Raji (cell line): ENCODE data around the gene PLPP4.

Source experiments
- POLR2A ChIP-seq: IDR thresholded peaks from 2 replicates; pipeline ENCODE4 v1.6.1; 2011; ENCODE audit warnings: low read depth, low read length, control low read depth; ENCODE audit not compliant: insufficient read depth

Gene PLPP4

DNA sequence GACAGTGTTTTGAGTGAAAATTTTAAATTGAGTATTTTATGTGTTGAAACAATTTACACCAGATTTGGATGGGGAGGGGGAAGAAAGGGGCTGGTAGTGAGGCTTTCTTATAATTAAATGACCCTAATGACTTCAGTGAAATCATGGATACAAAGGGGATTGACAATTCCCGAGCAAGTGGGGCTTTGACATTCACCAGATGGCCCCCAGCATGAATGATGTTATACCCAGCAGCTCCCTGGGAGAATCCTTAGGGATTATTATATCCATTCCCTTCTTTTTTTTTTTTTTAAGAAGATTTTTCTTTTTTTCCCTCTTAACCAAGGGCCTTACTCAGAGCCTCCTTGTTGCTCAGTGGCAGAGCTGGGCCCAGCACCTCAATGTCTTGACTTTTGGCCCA is 17.9 kb downstream of the PLPP4 start:
- no peak for TF ChIP-seq POLR2A

DNA sequence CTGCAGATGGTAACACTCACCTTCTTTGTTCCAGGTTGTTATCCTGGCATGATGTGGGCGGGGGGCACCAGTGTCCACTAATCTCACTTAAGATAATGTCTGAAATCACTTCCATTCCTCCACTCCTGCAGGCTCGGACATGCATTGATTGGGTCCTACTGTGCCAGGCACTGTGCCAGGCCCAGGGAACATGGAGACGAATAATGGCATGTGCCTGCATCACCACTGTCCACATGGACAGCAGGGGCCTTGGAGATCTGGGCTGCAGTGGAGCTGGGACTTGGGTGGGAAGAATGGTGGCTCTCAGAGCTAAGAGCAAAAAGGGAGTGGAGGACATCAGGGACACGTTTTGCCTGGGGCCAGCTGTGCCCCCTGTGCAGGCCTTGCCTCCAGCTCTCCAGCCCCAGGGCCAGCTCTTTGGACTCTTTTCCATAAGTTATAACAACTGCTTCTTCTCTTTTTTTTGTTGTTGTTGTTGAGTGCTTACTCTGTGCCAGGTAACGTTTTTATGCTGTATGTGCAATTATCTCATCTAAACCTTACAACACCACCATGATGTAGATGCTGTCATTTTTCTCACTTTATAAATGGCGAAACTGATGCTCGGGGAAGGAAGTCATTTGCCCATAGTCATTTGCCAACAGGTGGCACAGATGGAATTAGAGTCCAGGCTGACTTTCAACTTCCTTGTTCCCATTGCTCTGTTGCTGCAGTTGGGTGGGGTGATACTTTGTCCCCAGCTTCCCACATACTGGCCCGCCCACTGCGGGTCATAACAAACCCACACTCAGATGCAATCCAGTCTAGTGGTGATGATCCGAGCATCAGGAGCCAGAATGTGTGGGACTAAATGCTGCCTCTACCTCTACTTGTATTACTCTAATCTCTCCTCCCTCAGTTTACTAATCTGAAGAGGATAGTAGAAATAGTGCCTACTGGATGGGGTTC is 19.1 kb downstream of the PLPP4 start:
- TF ChIP-seq POLR2A, result no peak

DNA sequence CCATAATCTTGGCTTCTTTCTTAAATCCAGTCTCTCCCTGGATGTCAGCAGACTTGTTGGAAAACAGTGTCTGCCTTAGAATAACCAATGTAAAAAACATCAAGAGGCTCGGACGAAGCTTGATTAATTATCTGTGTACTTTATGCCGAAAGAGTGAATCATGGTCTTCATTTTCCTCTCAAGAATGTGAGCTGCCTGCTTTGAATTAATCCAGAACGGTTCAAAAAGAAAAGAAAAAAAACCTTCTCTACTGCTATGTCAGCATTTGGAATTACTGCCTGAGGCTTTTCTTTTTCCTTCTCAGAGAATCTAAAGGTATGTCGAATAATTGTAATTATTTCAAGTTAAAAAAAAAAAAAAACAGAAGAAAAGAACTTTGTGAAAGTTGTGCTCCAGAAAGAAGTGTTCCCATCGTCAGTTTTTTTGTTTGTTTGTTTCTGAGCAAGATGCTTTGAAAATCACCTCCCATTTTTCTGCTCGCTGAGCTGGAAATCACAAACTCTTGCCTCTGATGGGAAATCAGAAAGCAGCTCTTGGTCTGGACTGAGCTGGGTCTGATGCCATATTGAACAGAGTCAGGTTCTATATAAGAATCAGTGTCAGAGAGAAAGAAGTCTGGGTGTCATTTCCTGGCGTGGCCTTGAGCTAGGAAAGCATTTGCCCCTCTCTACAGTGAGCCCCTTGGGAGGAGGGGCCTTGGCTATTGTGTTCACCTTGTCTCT is 20.2 kb downstream of the PLPP4 start:
- no peak for TF ChIP-seq POLR2A

DNA sequence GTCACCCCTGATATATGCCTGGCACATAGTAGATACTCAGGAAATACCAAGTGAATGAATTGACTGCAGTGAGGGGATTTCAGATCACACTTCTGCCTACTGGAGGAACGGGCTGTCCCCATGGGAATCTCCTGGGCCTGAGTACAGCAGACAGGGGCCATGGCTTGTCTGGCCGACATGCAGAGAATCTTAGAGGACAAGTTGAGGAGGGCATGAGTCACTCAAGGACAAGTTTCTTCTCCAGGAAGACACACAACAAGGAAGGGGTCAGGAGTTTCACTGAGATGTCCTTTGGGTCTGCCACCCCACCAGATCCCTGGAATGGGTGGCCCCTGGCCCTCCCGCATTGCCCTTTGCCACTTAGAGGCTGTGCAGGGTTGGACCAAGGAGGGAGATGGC is 20.7 kb downstream of the PLPP4 start:
- TF ChIP-seq POLR2A, result no peak

DNA sequence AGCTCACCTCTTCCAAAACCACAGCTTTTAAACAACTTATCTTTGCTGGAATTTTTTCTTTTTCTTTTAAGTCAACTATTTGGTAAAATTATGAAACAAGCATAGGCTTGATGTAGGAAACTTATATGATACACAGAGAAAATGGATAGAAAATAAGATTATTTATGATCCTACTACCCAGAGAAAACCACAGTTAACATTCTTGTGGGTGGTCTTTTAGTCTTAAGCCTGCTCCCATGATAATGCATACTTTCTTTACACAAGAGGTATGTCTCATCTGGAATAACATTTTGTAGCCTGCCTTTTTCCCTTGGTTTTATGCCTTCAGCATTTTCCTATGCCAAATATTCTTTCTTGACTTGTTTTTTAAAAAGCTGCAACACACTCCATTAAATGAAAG is 21.4 kb downstream of the PLPP4 start:
- no peak for TF ChIP-seq POLR2A

DNA sequence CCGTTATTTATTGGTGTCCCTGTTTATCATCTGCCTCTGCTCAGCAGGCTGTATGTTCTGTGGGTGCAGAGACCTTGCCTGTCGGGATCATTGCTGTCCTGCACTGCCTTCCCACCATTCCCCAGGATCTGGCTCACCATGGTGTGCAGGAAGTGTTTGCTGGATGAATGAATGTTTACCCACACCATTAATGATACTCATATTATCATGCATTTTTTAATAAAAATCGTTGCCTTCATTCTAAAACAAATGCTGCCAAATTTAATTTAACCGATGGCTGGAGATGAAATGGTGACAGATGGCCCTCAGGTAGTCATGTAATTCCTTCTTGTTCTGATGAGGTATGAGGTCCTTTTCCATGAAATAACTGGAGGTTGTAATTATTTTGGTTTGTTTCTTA is 22.5 kb downstream of the PLPP4 start:
- TF ChIP-seq POLR2A, result no peak

DNA sequence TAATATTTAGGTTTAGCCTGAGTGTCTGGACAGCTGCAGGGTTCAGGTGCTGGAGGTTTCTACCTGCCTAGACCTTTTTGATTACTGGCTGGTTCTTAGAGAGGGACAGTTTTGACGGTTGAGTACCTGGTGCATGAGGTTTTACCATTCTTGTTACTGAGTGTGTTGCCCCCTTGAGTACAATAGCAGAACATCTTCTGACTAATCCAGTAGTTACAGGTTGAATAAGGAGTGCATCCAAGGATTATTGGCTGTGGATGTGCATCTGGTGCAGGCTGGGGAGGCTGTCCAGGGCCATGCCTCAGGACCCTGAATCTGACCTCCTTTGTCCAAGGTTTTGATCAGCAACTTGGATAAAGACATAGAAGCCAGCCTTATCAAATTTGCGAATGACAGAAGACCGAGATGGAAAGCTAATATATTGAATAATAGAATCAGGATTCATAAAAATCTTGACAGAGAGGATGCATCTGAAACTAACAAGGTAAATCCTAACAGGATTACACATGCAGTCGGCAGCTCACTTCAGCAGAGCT is 23.1 kb downstream of the PLPP4 start:
- TF ChIP-seq POLR2A, result no peak

DNA sequence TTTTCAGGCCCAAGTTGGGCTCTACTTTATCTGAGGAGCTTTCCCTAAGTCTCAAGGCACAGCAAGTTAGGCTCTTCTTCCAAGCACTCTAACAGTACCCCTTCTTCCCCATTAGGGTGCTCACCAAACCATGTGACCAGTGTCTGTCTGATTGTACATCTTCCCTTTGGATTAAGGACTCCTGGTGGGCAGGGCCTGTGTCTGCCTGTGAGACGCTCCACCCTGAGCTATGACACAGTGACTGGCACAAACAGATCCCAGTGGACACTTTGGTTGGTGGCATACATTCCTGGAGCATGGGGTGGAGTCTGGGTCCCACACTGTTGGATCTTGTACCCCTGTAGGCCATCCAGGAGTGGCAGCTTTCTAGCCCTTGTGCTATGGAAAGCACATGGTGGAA is 23.8 kb downstream of the PLPP4 start:
- no peak for TF ChIP-seq POLR2A

DNA sequence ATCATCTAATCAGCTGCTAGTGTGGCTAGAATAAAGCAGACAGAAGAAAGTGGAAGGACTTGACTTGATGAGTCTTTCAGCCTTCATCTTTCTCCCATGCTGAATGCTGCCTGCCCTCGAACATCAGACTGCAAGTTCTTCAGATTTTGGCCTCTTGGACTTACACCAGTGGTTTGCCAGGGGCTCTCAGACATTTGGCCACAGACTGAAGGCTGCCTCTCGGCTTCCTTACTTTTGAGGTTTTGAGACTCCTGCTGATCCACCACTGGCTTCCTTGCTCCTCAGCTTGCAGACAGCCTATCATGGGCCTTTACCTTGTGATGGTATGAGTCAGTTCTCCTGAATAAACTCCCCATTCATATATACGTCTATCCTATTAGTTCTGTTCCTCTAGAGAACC is 26.0 kb downstream of the PLPP4 start:
- TF ChIP-seq POLR2A, result no peak

DNA sequence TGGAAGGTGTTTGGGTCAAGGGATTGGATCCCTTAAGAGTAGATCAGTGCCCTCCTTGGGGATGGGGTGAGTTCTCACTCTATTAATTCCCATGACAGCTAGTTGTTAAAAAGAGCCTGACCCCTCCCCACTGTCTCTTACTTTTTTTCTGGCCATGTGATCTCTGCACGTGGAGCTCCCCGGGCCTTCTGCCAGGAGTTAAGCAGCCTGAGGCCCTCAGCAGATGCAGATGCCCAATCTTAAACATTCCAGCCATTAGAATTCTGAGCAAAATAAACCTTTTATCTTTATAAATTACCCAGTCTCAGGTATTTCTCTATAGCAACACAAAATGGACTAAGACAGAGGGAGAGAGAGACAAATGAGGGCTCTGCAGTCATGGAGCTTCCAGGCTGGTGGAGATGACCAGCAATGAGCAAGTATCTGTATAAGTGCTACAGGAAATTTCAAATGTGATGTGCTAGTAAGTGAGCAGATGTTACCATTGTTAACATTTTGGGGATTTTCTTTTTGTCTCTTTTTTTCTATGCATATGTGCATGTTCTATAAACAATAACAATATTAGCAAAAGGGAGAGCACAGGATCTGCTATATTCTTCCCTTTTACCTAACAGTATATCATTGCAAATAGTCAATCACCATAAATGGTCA is 26.7 kb downstream of the PLPP4 start:
- TF ChIP-seq POLR2A, result no peak

DNA sequence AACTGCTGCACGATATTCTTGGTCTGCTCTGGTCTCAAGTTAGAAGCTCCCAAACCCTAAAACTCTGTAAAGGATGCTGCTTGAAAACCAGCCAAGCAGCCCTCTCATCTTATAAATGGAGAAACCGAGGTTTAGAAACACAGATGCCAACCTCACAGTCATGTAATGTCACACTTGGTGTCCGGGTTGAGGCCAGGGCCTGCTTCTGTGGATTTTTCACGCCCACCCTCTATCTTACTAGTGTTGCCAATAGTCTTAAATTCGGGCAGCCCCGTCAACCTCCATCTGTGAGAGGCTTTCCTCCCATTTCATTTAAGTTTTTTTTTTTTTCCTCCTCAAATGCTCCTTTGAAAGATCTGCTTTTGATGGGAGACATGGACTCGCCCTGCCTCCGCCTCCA is 28.9 kb downstream of the PLPP4 start:
- TF ChIP-seq POLR2A, result no peak

DNA sequence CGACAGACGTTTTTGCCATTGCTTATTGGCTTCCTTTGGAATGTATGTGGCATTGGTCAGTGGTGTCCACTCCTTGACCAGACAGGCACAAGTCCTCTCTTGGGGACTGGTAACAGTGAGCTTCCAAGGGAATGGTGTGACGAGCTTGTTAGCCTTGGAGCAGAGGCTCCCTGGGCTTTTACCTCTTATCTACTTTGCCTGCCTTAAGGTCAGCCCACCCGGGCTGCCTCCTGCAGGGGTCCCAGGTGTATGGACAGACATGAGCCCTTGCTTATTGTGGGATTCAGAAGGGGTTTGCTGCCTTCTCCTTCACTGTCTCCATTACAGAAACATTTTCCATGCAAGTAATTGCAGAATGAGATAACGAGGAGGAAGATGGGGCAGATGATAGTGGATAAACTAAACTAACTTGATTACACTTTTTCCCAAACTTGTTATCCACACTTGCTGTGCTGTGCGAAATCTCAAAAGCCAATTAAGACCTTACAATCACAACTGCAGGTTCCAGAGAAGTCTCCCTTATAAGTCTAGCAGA is 29.7 kb downstream of the PLPP4 start:
- TF ChIP-seq POLR2A, result no peak

DNA sequence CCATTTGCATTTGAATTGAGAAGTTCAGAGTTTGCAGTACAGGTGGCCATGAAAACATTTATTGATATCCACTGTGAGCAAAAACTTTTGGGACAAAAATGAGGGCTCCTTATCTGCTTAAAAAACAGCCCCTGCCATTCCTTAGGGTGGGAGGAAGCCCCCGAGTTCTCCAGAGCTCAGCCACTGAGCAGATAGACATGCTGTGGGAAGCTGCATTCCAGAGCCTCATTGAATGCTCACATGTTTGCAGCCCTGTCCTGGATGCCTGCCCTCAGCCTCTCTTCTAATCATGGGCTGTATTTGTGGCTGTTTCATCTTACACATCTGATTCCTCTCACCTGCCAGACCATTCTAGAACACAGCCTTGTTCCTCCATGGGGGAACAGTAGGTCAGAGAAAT is 33.3 kb downstream of the PLPP4 start:
- no peak for TF ChIP-seq POLR2A

DNA sequence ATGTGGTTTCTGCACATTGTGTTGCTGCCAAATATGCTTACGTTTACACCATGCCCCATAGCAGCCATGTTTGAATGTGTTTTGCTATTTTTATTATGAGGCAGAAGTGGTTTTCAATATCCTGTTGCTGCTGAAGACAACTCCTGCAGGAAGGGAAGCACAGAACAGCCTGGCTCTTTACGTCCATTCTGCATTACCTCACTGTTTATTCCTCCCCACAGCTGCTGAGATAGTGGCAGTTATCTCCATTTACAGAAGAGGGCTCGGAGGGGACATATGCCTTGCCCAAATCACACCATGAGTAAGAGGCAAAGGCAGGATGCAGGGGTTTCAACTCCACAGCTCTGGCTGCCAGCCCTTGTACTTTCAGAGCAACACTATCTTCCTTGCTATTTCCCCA is 35.3 kb downstream of the PLPP4 start:
- no peak for TF ChIP-seq POLR2A
